Measurements from ENCODE around the gene FBN2. TPM values are rescaled to one million over a fixed set of nuclear protein-coding genes. Genes with fewer than 3 reads are reported as not detected.

Gene FBN2
- total and polyA plus RNA-seq, 2 donors (not counting 1 experiment from before 2014, with no cell fraction given), result 43.1 to 80.1 TPM

- Histone ChIP-seq H2AFZ (ENCODE audit: low read length) (no peak overlapping the region), H3K36me3 (ENCODE audit: control insufficient read depth, insufficient read depth, low read length) (no peaks in the 10 kb centered on the region), H3K79me2 (ENCODE audit: control insufficient read depth, insufficient read depth, low read length) (no peaks in the 10 kb centered on the region), H3K9ac (ENCODE audit: insufficient read depth, low read length) (no peak overlapping the region), H3K9me3 (ENCODE audit: control insufficient read depth, insufficient read depth, low read depth, low read length) (no peaks in the 10 kb centered on the region), H3K4me3 (replicated peaks in 1 of 4; ENCODE audit: control extremely low read depth in 1 of 4, insufficient read depth in 1 of 4, low read depth in 3 of 4, low read length in 4 of 4) (no peak overlapping the region), H3K27me3 (ENCODE audit: control insufficient read depth, insufficient read depth, low read length) (no peaks in the 10 kb centered on the region), H3K27ac (ENCODE audit: insufficient read depth, low read length) (no peak overlapping the region), H3K4me1 (ENCODE audit: control insufficient read depth, extremely low read depth, insufficient read depth, low read length) (no peaks in the 10 kb centered on the region), H4K20me1 (ENCODE audit: control insufficient read depth, extremely low read depth, insufficient read depth, low read length) (no peaks in the 10 kb centered on the region), H3K4me2 (ENCODE audit: extremely low read depth, insufficient read depth, low read length) (no peak overlapping the region)
- DNase-seq (ENCODE audit: low read depth in 2 of 2), result peak in 1 of 2 donors; percentile 11
- TF ChIP-seq EZH2 (IDR thresholded peaks at IDR 0.05; ENCODE audit: low read length, missing control alignments), result no peak
- no peak for TF ChIP-seq CTCF (conservative IDR thresholded peaks at IDR 0.05 in 1 of 2, IDR thresholded peaks at IDR 0.05 in 1 of 2; ENCODE audit: low read depth in 1 of 2, low read length in 2 of 2)
Observed at GRCh38 chr5:128252196-128252595, 285.8 kb downstream of the FBN2 start.

- Histone ChIP-seq H3K27me3 (ENCODE audit: control insufficient read depth, insufficient read depth, low read length) (no peaks in the 10 kb centered on the region), H3K4me2 (ENCODE audit: extremely low read depth, insufficient read depth, low read length) (no peak overlapping the region), H4K20me1 (ENCODE audit: control insufficient read depth, extremely low read depth, insufficient read depth, low read length) (no peaks in the 10 kb centered on the region), H2AFZ (ENCODE audit: low read length) (no peak overlapping the region), H3K27ac (ENCODE audit: insufficient read depth, low read length) (no peak overlapping the region), H3K4me1 (ENCODE audit: control insufficient read depth, extremely low read depth, insufficient read depth, low read length) (no peaks in the 10 kb centered on the region), H3K9me3 (ENCODE audit: control insufficient read depth, insufficient read depth, low read depth, low read length) (no peaks in the 10 kb centered on the region), H3K9ac (ENCODE audit: insufficient read depth, low read length) (no peak overlapping the region), H3K36me3 (ENCODE audit: control insufficient read depth, insufficient read depth, low read length) (no peaks in the 10 kb centered on the region), H3K79me2 (ENCODE audit: control insufficient read depth, insufficient read depth, low read length) (no peaks in the 10 kb centered on the region), H3K4me3 (replicated peaks in 1 of 4; ENCODE audit: control extremely low read depth in 1 of 4, insufficient read depth in 1 of 4, low read depth in 3 of 4, low read length in 4 of 4) (no peak overlapping the region)
- DNase-seq (ENCODE audit: low read depth in 2 of 2), result no peak
- TF ChIP-seq EZH2 (IDR thresholded peaks at IDR 0.05; ENCODE audit: low read length, missing control alignments), result no peak
Observed at GRCh38 chr5:128245974-128246373, 292.1 kb downstream of the FBN2 start.

GRCh38 chr5:128243958-128244582 is 294.0 kb downstream of the FBN2 start:
- Histone ChIP-seq H3K27me3 (ENCODE audit: control insufficient read depth, insufficient read depth, low read length) (no peaks in the 10 kb centered on the region), H3K9ac (ENCODE audit: insufficient read depth, low read length) (no peak overlapping the region), H3K9me3 (ENCODE audit: control insufficient read depth, insufficient read depth, low read depth, low read length) (no peaks in the 10 kb centered on the region), H3K79me2 (ENCODE audit: control insufficient read depth, insufficient read depth, low read length) (no peaks in the 10 kb centered on the region), H3K4me2 (ENCODE audit: extremely low read depth, insufficient read depth, low read length) (no peak overlapping the region), H3K27ac (ENCODE audit: insufficient read depth, low read length) (no peak overlapping the region), H4K20me1 (ENCODE audit: control insufficient read depth, extremely low read depth, insufficient read depth, low read length) (no peaks in the 10 kb centered on the region), H3K4me1 (ENCODE audit: control insufficient read depth, extremely low read depth, insufficient read depth, low read length) (no peaks in the 10 kb centered on the region), H3K4me3 (replicated peaks in 1 of 4; ENCODE audit: control extremely low read depth in 1 of 4, insufficient read depth in 1 of 4, low read depth in 3 of 4, low read length in 4 of 4) (no peak overlapping the region), H3K36me3 (ENCODE audit: control insufficient read depth, insufficient read depth, low read length) (no peaks in the 10 kb centered on the region), H2AFZ (ENCODE audit: low read length) (no peak overlapping the region)
- DNase-seq (ENCODE audit: low read depth in 2 of 2), result no peak
- TF ChIP-seq CTCF (conservative IDR thresholded peaks at IDR 0.05 in 1 of 2, IDR thresholded peaks at IDR 0.05 in 1 of 2; ENCODE audit: low read depth in 1 of 2, low read length in 2 of 2) (no peak), EZH2 (IDR thresholded peaks at IDR 0.05; ENCODE audit: low read length, missing control alignments) (no peak)

Measured in fibroblast of lung (primary cell).